ENCODE measurements around the gene NUDT3.
A peak's percentile ranks its signal among the peaks of the same experiment; 100 is the strongest.

The NUDT3 gene

DNA sequence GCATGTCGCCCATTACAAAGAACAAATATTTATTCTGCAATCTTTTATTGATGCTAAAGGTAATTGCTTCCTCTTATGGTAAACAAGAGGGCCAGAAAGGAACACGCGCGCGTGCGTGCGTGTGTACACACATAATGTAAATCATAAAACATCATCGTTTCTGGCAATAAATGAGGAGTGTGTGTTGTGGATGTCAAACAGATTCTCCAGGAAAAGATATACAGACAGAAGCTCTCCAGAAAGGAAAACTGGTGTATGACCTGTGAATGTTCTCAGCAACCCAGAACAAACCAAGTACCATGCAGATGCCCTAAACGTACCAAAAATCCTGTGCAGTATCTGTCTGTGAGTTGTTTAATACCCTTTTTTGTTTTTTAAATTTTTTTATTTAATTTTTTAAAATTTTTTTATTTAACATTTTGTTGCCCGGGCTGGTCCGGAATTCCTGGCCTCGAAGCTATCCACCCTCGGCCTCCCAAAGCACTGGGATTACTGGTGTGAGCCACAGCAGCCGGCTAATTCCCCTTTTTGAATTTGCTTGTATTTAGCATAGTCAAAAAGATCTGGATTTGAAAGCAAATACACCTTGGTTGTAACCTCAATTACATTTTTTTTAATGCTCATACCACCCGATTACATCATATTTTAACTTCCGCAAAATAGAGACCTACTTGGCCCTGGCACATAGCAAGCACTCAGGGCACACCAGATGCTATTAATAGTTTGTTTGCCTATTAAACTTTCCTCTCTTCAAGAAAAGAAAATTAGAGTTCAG is 909 bp upstream of the NUDT3 start:
- TF ChIP-seq, protein P1, sequence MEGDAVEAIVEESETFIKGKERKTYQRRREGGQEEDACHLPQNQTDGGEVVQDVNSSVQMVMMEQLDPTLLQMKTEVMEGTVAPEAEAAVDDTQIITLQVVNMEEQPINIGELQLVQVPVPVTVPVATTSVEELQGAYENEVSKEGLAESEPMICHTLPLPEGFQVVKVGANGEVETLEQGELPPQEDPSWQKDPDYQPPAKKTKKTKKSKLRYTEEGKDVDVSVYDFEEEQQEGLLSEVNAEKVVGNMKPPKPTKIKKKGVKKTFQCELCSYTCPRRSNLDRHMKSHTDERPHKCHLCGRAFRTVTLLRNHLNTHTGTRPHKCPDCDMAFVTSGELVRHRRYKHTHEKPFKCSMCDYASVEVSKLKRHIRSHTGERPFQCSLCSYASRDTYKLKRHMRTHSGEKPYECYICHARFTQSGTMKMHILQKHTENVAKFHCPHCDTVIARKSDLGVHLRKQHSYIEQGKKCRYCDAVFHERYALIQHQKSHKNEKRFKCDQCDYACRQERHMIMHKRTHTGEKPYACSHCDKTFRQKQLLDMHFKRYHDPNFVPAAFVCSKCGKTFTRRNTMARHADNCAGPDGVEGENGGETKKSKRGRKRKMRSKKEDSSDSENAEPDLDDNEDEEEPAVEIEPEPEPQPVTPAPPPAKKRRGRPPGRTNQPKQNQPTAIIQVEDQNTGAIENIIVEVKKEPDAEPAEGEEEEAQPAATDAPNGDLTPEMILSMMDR (IDR thresholded peaks at IDR 0.05; ENCODE audit: low read depth, low read length) = no peak
- DNase-seq (ENCODE audit: low read depth, low spot score) = no peak
- H3K4me3 ChIP-seq (ENCODE audit: low read depth, low read length) = peak overlapping the region; percentile 61
- in situ Hi-C loops (cut with HindIII; ENCODE audit: low sequenced_read_pairs) = no loop called here

DNA sequence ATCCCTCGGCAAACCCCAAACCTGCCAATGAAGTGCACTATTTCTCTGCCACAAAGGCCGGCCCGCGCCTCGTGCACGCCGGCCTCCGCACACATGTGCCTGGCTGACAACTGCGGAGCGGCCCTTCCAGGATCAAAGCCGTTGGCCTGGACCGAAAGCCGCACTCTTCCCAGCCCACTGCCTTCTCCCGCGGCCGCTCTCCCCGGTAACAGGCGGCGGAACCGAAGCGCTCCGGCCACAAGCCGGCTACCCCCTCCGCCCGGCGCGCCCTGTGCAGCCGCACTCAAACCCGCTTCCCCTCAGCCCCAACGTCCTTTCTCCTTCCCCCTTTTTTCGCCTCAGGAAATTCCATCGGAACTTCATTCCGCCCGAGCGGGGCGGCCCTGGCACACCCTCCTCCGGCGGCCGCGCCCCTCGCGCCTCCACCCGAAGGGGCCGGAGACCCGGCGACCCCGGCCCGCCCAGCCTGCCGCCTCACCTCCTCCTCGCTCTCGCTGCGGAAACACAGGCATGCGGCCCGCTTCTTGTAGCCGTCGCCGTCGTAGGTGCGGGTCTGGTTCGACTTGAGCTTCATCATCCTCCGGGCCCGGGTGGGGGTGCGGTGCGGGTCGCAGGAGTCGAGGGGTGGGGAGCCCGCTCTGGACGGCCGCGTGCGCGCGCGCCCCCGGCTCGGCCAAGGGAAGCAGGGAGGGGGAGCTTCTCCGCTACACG is 528 bp downstream of the NUDT3 start:
- in situ Hi-C loops (cut with HindIII; ENCODE audit: low sequenced_read_pairs) = no loop called here
- TF ChIP-seq, protein P1 (IDR thresholded peaks at IDR 0.05; ENCODE audit: low read depth, low read length) = no peak
- peak; percentile 55 for DNase-seq (ENCODE audit: low read depth, low spot score)
- peak overlapping the region; percentile 78 for H3K4me3 ChIP-seq (ENCODE audit: low read depth, low read length)

DNA sequence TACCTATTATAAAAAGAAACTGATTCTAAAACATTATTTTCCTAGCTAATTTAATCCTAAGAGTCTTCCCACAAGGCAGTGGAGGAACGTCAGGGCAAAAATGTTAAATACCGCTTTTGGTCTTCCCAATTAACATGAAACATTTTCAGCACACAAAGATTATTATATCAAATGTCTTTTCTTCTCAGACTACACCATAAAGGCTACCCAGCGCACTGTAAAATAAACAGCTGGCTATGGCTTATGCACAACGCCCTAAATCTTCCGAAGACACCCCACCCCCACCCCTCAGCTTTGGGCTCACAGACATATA is 1.0 kb downstream of the NUDT3 start:
- peak overlapping the region; percentile 78 for H3K4me3 ChIP-seq (ENCODE audit: low read depth, low read length)
- in situ Hi-C loops (cut with HindIII; ENCODE audit: low sequenced_read_pairs) = no loop called here
- no peak for DNase-seq (ENCODE audit: low read depth, low spot score)
- TF ChIP-seq, protein P1 (IDR thresholded peaks at IDR 0.05; ENCODE audit: low read depth, low read length) = no peak

- in situ Hi-C loops (cut with HindIII; ENCODE audit: low sequenced_read_pairs) = no loop called here
- DNase-seq (ENCODE audit: low read depth, low spot score) = peak; percentile 55
- peak overlapping the region; percentile 78 for H3K4me3 ChIP-seq (ENCODE audit: low read depth, low read length)
- TF ChIP-seq, protein P1 (IDR thresholded peaks at IDR 0.05; ENCODE audit: low read depth, low read length) = no peak
These were observed 1.7 kb downstream of the NUDT3 start for GRCh38 chr6:34390531-34391472.

DNA sequence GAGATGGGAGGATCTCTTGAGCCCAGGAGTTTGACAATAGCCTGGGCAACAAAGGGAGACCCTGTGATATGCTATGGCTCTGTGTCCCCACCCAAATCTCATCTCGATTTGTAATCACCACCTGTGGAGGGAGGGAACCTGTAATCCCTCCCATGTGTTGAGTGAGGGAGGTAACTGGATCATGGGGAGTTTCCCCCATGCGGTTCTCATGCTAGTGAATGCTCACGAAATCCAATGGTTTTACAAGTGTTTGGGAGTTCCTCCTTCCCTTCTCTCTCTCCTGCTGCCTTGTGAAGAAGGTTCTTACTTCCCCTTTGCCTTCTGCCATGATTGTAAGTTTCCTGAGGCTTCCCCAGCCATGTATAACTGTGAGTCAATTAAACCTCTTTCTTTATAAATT is 3.4 kb downstream of the NUDT3 start:
- TF ChIP-seq, protein P1 (IDR thresholded peaks at IDR 0.05; ENCODE audit: low read depth, low read length) = no peak
- no peak overlapping the region for H3K4me3 ChIP-seq (ENCODE audit: low read depth, low read length)
- no peak for DNase-seq (ENCODE audit: low read depth, low spot score)
- in situ Hi-C loops (cut with HindIII; ENCODE audit: low sequenced_read_pairs) = no loop called here

DNA sequence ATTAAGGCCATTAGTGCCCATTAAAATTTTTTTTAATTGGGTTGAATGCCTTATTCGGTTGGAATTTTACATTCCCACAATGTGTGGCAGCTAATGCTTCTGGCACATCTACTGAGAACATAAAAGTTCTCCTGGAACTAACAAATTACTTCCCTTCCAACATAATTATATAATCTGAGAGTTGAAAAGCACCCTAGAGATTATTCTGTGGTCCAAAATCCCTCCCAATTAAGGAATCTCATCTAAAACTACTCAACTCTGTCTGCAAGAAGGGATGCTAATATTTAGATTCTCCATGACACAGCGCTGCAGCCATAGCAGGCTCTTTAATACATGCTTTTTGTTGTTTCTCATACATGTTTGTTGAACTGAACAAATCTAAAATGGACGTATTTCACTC is 4.0 kb downstream of the NUDT3 start:
- in situ Hi-C loops (cut with HindIII; ENCODE audit: low sequenced_read_pairs) = no loop called here
- no peak for DNase-seq (ENCODE audit: low read depth, low spot score)
- TF ChIP-seq, protein P1 (IDR thresholded peaks at IDR 0.05; ENCODE audit: low read depth, low read length) = no peak
- no peak overlapping the region for H3K4me3 ChIP-seq (ENCODE audit: low read depth, low read length)

Data from astrocyte of the spinal cord (primary cell).